ENCODE data around the gene LRRTM2.
A peak's percentile ranks its signal among the peaks of the same experiment; 100 is the strongest.

The LRRTM2 gene

DNA sequence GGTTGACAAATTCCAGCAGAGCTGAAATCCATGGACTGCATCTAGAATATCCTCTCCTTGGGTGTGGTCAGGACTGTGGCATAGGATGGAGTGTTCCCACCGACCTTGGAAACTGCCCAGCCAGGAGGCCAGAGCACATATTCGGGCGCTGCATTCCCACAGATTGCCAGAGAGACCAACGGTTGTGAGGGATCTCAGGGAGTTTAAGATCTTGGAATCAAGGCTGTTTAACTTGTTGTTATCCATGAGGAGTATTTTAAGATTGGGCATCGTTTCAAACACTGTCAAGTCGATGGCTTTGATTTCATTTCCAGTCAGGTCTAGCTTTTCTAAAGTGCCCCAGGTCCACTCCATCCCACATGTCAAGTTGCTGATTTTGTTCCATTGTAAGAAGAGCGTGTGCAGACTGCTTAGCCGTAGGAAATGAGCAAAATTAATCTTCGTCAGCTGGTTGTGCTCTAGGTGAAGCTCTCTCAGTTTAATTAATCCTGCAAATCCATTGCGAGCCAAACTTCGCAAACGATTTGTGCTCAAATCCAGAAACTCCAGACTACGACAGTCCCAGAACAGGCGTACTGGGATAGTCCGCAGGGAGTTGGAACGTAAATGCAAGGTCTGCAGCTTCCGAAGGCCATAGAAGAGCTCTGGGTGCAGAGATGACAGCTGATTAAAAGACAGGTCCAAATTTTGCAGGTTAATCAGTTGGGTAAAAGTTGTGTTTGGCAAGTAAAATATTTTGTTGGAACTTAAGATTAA is 1.5 kb downstream of the LRRTM2 start:
- TF ChIP-seq, protein P1, sequence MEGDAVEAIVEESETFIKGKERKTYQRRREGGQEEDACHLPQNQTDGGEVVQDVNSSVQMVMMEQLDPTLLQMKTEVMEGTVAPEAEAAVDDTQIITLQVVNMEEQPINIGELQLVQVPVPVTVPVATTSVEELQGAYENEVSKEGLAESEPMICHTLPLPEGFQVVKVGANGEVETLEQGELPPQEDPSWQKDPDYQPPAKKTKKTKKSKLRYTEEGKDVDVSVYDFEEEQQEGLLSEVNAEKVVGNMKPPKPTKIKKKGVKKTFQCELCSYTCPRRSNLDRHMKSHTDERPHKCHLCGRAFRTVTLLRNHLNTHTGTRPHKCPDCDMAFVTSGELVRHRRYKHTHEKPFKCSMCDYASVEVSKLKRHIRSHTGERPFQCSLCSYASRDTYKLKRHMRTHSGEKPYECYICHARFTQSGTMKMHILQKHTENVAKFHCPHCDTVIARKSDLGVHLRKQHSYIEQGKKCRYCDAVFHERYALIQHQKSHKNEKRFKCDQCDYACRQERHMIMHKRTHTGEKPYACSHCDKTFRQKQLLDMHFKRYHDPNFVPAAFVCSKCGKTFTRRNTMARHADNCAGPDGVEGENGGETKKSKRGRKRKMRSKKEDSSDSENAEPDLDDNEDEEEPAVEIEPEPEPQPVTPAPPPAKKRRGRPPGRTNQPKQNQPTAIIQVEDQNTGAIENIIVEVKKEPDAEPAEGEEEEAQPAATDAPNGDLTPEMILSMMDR (conservative IDR thresholded peaks at IDR 0.05) = no peak
- no peak overlapping the region for H3K27ac ChIP-seq

GRCh38 chr5:138872841-138873465 is 2.2 kb downstream of the LRRTM2 start:
- H3K27ac ChIP-seq = no peak overlapping the region
- TF ChIP-seq, protein P1 (conservative IDR thresholded peaks at IDR 0.05) = no peak

- TF ChIP-seq, protein P1 (conservative IDR thresholded peaks at IDR 0.05) = no peak
- H3K27ac ChIP-seq = peak overlapping the region; percentile 26; the same call in 1 of the 2 replicates
These were observed 4.5 kb downstream of the LRRTM2 start for GRCh38 chr5:138870611-138871010.

DNA sequence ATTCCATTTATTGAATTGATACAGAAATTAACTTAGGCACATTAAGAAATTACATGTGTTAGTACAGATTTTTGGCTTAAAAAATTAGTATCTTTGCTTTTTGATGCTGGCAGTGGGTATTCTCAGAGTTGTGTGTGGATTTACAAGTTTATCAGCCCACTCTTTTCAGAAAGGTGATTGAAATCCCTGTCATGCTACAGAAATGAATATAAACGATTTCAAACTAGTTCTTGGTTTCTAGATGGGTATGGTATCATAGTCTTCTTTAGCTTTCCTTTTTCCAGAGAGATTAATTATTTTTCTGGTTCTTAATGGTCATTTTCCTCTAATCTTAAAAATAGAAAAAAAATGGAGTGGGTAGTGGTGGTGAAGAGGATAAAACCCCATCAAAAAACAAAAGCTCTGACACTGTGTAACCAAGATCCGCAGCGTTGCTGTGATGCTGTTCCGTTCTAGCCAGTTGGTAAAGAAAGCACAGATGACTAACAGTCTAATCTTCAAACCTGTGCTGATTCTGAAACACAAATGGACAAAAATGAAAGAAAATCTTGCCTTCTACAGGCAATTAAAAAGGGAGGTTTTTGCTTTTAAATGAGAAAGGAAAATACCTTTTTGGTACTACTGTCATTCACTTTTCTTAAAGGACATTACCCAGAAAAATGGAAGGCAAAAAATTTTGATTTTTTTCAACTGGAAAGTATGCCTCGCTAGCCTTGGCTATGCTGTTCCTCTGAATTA is 5.2 kb downstream of the LRRTM2 start:
- TF ChIP-seq, protein P1 (conservative IDR thresholded peaks at IDR 0.05) = no peak
- H3K27ac ChIP-seq = no peak overlapping the region

DNA sequence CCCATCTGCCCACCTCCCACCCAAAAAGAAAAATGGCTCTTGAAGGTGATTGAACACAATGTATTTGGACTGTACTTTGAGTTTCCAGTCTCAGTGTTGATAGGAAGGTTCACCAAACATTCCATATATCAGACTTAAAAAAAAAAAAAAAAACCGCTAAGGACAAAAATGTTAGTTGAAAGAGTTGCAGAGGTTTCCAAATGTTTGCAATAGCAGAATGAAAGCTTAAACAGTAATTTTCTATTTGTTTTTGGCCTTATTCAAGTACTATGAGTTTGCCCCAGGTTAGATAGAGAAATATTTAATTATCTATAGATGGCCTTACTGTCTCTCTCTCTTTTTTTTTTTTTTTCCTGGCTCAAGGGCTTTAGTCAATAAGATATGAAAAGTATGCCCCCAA is 6.1 kb downstream of the LRRTM2 start:
- TF ChIP-seq, protein P1 (conservative IDR thresholded peaks at IDR 0.05) = no peak

GRCh38 chr5:138867011-138867410 is 8.1 kb downstream of the LRRTM2 start:
- H3K27ac ChIP-seq = no peak overlapping the region
- TF ChIP-seq, protein P1 (conservative IDR thresholded peaks at IDR 0.05) = no peak

More for the DNA sequence above, 6.1 kb downstream of the LRRTM2 start:
- H3K27ac ChIP-seq = no peak overlapping the region

DNA sequence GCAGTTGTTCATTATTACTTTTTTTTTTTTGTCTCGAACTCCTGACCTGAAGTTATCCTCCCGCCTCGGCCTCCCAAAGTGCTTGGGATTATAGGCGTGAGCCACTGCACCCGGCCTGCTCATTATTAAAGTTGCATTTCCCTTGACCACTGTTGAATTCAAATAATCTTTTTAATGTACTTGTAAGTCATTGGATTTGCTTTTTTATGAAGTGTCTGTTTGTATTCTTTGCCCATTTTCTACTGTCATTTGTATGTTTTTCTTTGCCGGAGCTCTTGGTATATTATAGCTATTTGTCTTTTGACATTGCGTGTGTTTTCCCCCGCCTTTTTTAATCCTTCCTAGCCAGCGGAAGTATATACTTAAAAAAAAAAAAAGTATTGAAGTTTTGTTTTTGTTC is 22.0 kb downstream of the LRRTM2 start:
- TF ChIP-seq, protein P1 (conservative IDR thresholded peaks at IDR 0.05) = no peak

More for the DNA sequence above, 22.0 kb downstream of the LRRTM2 start:
- no peak overlapping the region for H3K27ac ChIP-seq
